Dedifferentiated amniotic fluid mesenchymal stem cell (primary cell): Measurements from ENCODE around the gene AAK1.
"Not testable (repeated sequence)": the region's sequence is repeated elsewhere in the genome, so short reads cannot be mapped to it uniquely, and the experiment has no call there.

ENCODE experiments used
- DNase-seq: peaks from one replicate; pipeline ENCODE4 v3.0.0-alpha.2; 2016; ENCODE audit errors: extremely low spot score

AAK1 gene

DNA sequence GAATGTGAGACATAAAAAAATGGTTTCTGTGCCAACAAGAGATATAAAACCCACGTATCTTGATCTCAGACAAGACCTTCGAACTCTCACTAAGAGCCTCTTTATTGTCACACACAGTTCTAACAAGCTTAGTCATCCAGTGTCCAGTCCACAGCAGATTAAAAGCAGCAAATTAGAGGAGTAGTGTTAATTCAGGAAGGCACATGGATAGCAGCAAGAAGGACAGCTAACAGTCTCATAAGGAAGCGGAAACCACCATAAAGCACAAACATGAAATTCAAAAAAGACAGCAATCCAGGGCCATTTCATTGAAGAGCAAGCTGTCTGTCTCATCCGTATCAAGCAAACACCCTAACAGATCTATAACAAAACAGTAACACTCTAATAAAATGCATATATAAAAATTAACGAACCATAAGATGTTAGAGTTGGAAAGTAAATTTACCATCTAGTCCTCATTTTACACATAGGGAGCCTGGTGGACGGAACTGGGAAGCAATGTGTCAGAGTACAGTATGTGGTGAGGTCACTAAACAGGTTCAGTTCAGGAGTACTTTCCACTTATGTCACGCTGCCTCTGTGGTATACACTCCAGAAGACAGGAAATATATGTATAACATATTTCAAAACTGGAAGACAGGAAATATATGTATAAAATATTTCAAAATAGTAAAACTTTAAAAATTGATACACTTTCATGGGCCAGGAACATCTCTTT lies 18.3 kb downstream of the AAK1 start:
- no peak for DNase-seq

DNA sequence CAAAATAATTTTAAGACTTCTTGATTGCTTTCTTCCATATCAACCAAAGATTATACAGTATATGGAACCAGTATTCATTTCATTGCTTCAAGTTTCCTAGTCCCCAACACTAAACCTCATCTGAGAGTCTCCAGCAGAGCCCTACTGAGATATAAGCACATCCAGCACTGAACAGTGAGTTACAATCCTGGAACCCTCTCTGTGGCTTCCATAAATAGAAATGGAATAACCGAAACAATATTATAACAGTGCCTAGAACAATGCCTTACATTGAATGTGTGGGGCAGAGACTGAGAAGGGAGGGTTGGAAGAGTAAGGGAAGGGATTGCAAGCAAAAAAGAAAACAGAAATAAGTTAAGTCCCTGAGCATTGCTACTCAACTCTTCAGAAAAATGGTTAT lies 18.9 kb downstream of the AAK1 start:
- DNase-seq: no peak

DNA sequence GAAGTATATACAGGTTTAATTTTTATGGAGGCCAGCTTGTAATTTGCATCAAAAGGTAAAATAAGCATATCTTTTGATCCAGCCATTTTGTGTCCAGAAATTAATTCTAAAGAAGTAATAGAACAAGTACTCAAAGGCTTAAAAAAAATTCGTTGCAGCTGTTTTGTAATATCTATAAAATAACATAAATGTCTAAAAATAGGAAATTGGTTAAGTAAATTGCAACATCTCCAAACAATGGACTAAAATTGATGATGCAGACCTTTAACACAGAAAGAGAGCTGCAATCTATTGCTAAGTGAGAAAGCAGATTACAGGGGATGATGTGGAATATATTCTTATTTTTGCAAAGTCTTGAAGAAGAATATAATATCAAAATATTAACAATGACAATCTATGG lies 19.4 kb downstream of the AAK1 start:
- no peak for DNase-seq

DNA sequence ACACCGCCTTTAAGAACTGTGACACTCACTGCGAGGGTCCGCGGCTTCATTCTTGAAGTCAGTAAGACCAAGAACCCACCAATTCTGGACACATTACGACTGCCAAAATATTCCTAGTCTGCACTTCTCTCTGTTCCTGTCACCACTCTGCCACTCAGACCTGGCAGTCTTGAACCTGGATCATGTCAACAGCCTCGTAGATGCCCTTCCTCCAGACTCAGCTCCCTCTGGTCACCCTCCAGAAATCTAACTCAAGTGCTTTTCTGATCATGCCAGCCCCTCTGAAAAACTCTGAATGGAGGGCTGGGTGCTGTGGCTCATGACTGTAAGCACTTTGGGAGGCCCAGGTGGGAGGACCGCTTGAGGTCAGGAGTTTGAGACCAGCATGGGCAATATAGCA lies 20.3 kb downstream of the AAK1 start:
- DNase-seq: no peak

DNA sequence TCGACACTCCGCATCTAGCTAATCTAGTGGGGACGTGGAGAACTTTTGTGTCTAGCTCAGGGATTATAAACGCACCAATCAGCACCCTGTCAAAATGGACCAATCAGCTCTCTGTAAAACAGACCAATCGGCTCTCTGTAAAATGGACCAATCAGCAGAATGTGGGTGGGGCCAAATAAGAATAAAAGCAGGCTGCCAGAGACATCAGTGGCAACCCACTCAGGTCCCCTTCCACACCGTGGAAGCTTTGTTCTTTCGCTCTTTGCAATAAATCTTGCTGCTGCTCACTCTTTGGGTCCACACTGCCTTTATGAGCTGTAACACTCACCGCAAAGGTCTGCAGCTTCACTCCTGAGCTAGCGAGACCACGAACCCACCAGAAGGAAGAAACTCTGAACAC lies 20.7 kb downstream of the AAK1 start:
- not testable (repeated sequence) for DNase-seq

DNA sequence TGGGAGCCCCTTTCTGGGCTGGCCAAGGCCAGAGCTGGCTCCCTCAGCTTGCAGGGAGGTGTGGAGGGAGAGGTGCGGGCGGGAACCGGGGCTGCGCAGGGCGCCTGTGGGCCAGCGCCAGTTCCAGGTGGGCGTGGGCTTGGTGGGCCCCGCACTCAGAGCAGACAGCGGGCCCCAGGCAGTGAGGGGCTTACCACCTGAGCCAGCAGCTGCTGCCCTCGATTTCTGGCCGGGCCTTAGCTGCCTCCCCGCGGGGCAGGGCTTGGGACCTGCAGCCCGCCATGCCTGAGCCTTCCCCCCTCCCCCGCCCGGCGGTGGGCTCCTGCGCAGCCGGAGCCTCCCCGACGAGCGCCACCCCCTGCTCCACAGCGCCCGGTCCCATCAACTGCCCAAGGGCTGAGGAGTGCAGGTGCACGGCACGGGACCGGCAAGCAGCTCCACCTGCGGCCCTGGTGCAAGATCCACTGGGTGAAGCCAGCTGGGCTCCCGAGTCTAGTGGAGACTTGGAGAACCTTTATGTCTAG lies 21.5 kb downstream of the AAK1 start:
- not testable (repeated sequence) for DNase-seq

DNA sequence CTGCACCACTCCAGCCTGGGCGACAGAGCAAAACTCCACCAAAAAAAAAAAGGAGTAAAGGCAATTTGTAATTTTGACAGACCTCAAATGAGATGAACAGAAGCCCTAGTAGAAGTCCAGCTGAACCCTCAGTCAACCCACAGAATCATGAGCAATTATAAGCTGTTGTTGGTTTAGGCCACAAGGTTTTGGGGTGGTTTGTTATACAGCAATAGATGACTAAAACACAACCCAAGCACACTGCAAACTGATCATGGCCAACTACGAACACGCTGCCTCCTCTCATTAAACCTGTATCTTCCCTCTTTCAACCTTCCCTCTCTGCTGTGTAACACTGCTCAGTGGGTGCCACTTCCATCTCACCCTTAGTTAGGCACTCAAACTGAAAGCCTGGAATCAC lies 22.1 kb downstream of the AAK1 start:
- no peak for DNase-seq

DNA sequence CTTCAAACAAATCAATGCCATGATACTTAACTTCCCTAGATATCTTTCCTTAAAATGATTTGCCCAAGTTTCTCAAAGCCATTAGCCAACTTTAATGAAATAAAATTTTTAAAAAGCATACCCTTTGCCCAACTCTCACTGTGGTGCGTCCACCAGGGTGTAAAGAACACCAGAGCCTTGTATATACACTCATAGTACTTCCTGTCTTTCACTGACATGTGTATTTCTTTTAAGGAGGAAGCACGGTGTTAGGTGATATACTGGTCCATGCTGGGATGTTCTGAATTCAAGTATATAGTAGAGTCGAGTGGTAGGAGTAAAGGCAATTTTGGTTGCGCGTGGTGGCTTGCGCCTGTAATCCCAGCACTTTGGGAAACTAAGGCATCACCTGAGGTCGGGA lies 22.7 kb downstream of the AAK1 start:
- DNase-seq: no peak

DNA sequence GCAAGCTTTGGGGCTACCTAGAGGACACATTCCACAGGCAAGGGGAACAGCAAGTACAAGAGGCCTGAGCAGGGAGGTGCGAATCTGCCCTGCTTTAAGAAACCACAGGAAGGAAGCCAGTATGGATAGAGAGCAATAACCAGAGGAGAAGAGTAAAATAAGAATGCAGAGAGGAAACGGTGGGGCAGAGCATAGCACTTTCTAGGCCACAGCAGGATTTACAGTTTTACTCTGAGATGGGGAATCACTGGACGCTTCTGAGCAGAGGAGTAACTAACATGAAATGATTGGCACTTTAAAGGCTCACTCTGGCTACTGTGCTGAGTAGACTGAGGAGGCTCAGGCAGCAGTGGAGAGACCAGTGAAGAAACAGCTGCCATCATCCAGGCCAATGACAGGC lies 23.8 kb downstream of the AAK1 start:
- no peak for DNase-seq

DNA sequence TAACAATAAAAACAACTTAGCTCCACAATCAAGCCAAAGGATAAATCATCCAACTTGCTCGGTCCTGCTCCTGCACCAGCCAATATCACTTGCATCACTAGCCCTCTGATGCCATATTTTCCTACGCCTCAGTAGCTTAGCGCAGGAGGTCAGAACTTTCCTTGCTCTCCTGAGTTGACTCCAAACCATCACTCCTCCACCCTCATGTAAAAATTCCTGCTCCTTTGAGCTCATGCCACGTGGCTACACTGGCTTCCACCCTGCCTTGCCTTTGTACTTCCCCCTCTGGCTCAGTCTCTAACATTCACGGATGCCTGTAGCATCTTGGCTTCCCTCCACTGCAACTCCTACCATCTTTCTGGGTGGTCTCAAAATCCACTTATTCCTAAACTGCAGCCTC lies 25.2 kb downstream of the AAK1 start:
- DNase-seq: no peak

DNA sequence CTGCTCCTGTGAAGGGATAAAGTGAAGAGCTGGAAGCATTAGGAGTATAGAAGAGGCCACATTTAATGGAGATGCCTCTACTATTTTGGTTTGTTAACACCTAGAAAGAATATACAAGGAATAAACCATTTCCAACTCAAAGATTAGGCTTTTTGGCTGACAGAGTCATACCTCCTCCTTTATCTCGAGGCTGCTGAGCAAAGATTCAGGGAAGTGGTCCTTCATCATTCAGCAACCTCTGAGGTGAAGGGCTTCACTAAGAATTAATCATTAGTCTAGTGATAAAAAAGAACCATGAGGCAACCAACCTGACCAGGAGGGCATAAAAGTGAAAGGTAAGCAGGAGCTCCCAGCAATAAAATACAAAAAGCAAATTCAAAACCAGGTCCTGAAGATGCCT lies 25.8 kb downstream of the AAK1 start:
- DNase-seq: no peak

DNA sequence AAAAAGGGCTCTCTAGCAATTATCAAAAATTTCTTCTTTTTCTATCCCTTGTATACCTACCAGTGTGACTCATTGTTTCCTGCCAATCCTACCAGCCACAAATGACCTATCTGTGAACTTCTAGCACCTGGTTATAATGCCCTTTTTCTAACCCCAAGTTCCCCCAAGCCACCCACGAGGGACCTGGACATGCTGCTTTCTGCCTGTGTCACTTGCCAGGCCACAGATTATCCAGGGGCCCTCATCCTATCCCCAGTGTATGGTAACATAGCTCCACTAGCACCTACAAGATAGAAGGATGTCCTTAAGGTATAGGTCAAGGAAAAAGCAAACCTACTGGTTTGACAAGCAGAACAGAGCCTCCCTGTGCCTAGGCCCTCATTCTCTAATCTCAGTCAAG lies 26.8 kb downstream of the AAK1 start:
- no peak for DNase-seq

DNA sequence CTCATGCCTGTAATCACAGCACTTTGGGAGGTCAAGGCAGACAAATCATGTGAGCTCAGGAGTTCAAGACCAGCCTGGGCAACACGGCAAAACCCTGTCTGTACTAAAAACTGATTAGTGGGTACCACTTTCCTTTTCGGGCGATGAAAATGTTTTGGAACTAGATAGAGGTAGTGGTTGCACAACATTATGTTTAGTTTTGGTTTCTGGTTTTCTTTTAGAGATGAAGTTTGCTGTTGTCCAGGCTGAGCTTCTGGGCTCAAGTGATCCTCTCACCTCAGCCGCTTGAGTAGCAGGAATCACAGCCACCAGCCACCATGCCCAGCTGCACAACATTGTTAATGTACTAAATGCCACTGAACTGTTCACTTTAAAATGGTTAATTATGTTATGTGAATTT lies 27.6 kb downstream of the AAK1 start:
- no peak for DNase-seq

DNA sequence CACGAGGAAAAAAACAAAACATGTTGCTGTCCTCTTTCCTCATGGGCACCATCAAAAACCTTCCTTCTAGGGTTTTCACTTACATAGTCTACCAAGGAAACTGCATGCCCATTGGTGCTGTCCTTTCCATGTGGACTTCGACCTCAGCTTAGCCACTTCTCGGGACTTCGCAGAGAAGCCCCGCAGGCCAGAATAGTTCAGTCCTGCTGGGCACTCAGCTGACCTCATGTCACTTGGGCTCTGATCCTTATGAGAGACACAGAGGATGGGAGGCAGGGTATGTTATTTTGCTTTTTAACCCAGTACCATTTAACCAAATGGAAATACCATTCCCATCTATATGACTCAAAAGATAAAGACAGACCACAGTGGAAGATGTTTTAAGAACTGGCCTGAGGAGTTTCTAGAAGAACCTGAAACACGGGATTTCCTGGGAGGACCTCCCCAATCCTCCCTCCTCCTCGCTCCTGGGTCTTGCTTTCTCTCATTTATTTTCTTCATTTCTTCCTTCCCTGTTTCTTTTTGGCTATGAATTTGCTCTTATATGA lies 28.4 kb downstream of the AAK1 start:
- no peak for DNase-seq

DNA sequence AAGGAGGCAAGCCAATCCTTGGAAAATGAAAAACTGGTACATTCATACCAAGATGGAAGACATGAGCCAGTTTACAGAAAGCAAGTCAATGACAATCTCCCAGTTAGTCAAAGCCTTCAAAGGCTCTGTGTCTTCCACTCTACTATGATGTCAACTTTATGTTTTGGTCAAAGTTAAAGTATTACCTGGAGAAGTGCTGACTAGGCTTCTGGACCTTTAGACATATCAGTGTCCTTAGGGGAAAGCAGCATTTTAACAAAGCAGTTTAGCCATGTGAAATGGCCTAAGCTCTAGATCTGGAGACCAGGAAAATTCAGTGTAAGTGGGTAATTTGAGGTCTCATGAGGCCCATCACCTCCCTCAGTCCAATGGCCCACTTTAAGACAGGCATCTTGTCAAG lies 30.8 kb downstream of the AAK1 start:
- no peak for DNase-seq

DNA sequence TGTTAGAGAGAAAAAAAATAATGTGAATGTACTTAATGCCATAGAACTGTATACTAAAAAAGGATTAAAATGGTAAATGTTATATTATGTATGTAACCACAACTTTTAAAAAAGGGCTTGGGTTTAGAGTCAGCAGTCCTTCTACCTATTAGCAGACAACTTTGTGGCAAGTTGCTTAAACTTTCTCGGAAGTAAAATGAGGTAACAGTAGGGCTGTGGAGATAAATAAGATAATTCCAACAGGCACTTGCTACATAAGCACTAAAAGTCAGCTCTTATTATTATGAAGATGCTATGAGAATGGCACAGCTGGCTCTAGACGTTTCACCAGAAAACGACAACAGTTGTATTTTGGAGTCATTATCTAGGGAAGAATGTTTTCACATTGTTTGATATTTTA lies 31.3 kb downstream of the AAK1 start:
- DNase-seq: no peak

DNA sequence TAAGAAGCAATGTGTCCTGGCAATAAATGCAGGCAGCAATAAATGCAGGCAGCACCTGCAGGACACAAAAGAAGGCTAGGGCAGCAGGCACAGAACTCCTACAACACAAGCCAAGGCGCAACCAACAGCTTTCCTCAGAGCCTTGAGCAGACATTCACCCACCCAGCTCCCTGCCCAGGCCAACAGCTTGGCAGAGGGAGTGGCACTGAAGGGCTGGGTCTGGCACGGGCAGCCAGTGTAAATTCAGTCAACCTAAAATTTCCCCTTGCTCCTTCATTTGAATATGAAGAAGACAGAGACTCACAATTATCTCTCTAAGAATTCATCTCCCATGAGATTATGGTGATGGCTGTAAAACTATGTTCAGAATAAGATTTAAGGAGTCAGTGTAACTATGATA lies 35.4 kb downstream of the AAK1 start:
- DNase-seq: no peak

DNA sequence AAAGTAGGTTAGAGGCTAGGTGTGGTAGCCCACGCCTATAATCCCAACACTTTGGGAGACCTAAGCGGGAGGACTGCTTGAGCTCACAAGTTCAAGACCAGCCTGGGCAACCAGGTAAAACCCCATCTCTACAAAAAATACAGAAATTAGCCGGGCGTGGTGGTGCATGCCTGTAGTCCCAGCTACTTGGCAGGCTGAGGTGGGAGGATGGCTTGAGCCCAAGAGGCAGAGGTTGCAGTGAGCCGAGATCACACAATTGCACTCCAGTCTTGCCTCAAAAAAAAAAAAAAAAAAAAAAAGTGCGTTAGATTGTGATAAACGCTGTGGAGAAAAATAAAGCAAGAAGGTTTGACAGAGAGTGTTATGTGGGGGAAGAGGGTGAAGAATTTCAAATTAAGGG lies 36.8 kb downstream of the AAK1 start:
- not testable (repeated sequence) for DNase-seq

DNA sequence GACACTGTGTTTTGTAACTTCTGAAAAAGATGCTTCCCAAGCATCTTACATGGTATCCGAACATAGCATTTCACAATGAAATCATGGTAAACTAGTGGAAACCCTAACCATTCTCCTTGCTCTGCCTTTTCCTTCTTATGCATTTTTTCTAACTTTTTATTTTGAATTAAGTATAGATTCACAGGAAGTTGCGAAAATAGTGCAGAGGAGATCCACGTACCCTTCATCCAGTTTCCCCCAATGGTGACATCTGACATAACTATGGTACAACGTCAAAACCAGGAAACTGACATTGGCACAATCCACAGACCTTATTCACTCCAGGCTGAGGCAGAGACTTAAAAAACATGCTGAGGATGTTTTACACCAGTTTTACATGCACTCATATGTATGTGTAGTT lies 38.3 kb downstream of the AAK1 start:
- DNase-seq: no peak

DNA sequence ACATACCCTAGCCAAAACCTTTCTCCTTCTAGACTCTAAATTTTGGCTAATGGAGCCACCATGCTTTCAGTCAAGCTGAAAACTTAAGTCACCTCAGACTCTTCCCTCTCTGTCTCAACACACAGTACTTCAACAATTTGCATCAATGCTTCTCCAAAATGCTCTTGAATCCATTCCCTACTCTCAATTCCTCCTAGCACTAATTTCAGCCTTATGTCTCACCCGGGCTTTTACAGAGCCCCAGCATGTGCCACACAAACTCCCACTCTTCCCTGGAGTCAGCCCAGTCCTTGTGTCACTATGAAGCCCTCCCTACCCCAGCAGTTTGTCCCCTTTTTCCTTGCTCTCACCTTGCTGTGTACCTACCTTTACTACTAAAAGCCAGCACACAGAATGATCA lies 38.7 kb downstream of the AAK1 start:
- no peak for DNase-seq

DNA sequence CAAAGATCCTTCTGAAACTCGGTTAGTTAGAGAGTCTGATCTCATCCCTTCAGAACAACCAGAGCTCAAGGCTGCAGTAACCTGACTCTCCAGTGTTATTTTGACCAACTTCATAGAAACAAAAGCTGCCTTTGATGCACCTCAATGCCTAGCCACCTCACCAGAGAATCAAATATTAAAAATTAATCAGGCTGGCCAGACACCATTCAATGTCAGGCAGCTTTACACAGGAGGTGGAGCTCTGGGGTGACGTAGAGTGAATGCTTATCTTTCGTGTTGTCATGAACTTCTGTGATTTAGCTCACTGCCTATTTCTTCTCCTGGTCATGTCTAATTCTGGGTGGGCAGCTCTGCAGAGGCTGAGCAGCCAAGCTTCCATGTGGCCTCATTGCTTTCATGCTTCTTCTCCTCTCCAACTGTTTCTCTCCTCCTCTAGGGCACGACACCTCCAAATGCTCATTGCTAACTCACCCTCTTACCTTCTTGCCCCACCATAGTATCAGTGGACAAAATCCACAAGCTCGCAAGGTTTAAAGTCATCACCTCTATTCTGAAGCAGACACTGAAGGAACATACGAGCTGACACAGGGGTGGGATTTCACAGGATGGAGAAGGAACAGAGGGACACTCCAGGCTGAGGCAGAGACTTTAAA lies 39.4 kb downstream of the AAK1 start:
- no peak for DNase-seq

DNA sequence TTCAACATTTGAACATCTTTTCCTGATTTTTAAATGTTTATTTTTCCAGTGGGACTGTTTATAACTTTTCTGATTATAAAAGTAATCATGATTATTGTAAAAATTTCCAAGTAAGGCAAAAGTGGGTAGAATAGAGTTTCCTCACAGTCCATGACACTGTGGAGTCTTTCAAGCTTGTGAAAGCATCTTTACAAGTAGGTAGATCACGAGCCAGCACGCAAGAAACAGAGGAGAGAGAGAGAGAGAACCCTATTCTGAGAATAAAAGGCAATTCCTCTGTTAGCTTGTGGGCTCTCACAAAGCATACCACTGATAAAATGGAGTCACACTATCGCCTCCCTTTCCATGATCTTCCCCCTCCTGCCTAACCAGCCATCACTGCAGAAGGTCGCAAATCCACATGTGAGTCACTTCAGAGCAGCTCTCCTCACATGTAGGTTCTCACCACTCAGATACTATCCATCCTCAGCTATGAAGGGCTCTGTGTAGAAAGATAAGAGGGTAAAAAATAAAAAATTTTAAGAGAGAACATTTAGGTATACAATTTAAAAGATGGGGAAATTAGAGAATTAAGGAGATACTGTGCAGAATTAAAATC lies 40.3 kb downstream of the AAK1 start:
- DNase-seq: no peak

DNA sequence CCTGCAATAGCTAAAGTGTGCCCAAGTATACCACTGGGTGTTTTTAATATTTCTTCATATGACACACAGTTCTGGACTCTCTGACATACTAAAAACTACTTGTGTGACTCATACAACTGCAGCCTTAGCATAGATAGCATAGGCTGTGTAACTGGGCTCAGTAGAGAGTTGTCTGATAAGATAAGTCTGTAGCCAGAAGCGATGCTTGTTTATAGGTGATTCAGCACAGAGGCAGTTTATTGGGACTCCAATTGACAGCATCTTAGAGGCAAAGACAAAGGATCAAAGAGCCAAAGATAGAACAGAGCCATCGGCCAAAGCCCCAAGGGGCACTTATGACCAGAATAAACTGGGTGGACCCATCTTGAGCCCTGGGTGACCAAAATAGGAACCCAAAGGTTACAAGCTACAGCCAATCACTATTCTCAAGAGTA lies 42.3 kb downstream of the AAK1 start:
- peak; percentile 70 for DNase-seq
